Activated CD4-positive, alpha-beta T cell treated with anti-CD3 and anti-CD28 coated beads, Interleukin-2, amount 50 U/mL, for 4 hours (primary cell): ENCODE measurements around the gene NLRP4.
"Not testable (repeated sequence)": the region's sequence is repeated elsewhere in the genome, so short reads cannot be mapped to it uniquely, and the experiment has no call there.

Source experiments
- DNase-seq, 2 experiments: peaks; one replicate each; pipeline ENCODE4 v3.0.0-alpha.2; 2020

Gene NLRP4

GRCh38 chr19:55901369-55902079 lies 65.2 kb downstream of the NLRP4 start:
- DNase-seq: no peak

GRCh38 chr19:55902080-55902751 lies 65.9 kb downstream of the NLRP4 start:
- DNase-seq: no peak

GRCh38 chr19:55907286-55907685 lies 70.9 kb downstream of the NLRP4 start:
- DNase-seq: no peak

GRCh38 chr19:55907746-55908145 lies 71.4 kb downstream of the NLRP4 start:
- no peak for DNase-seq

- no peak for DNase-seq
These were observed 73.5 kb downstream of the NLRP4 start for GRCh38 chr19:55909801-55910200.

GRCh38 chr19:55912916-55913315 lies 76.6 kb downstream of the NLRP4 start:
- no peak for DNase-seq

- no peak for DNase-seq
These were observed 77.4 kb downstream of the NLRP4 start for GRCh38 chr19:55913643-55914268.

- DNase-seq: no peak
These were observed 87.2 kb downstream of the NLRP4 start for GRCh38 chr19:55923556-55923955.

GRCh38 chr19:55927991-55928390 lies 91.7 kb downstream of the NLRP4 start:
- DNase-seq: no peak

- DNase-seq: not testable (repeated sequence)
These were observed 92.9 kb downstream of the NLRP4 start for GRCh38 chr19:55929258-55929657.

GRCh38 chr19:55930996-55931515 lies 94.7 kb downstream of the NLRP4 start:
- no peak for DNase-seq
